Measurements from ENCODE around the gene LY6G6F.

- TF ChIP-seq POLR2A (IDR thresholded peaks at IDR 0.05) (peak; percentile 70), POLR2AphosphoS5 (IDR thresholded peaks at IDR 0.05) (peak; percentile 81)
- TF ChIP-seq, protein P1, sequence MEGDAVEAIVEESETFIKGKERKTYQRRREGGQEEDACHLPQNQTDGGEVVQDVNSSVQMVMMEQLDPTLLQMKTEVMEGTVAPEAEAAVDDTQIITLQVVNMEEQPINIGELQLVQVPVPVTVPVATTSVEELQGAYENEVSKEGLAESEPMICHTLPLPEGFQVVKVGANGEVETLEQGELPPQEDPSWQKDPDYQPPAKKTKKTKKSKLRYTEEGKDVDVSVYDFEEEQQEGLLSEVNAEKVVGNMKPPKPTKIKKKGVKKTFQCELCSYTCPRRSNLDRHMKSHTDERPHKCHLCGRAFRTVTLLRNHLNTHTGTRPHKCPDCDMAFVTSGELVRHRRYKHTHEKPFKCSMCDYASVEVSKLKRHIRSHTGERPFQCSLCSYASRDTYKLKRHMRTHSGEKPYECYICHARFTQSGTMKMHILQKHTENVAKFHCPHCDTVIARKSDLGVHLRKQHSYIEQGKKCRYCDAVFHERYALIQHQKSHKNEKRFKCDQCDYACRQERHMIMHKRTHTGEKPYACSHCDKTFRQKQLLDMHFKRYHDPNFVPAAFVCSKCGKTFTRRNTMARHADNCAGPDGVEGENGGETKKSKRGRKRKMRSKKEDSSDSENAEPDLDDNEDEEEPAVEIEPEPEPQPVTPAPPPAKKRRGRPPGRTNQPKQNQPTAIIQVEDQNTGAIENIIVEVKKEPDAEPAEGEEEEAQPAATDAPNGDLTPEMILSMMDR (IDR thresholded peaks at IDR 0.05) = peak in 3 of 4 experiments; percentile 68 to 82 (median 77)
These were observed 22.9 kb downstream of the LY6G6F start for GRCh38 chr6:31729515-31729978.

All from prostate gland (tissue), 2 donors.